ENCODE measurements around the gene WDR27. TPM values are rescaled to one million over a fixed set of nuclear protein-coding genes. Genes with fewer than 3 reads are reported as not detected.

WDR27 gene
- total RNA-seq, 1 donor from 2014 or later: 27.2 TPM

DNA sequence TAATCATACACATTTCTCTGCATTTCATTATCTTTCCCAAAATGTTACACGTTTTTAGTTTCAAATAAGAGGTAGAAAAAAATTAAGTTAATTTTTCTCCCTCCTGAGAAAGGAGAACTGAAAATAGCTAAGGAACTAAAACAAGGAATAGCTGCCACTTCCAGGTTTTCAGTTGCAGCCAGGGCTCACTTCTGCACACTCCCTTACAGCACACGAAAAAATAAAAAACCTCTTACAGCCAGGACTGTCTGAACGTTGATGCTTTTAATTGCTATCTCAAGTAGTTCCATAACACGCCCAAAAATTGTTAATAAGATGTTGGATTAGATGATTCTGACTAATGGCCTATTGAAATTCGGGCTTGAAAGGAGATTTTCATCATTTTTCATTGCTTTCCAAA is 294.5 kb downstream of the WDR27 start:
- DNase-seq (ENCODE audit: low read depth): no peak
- TF ChIP-seq, protein P1, sequence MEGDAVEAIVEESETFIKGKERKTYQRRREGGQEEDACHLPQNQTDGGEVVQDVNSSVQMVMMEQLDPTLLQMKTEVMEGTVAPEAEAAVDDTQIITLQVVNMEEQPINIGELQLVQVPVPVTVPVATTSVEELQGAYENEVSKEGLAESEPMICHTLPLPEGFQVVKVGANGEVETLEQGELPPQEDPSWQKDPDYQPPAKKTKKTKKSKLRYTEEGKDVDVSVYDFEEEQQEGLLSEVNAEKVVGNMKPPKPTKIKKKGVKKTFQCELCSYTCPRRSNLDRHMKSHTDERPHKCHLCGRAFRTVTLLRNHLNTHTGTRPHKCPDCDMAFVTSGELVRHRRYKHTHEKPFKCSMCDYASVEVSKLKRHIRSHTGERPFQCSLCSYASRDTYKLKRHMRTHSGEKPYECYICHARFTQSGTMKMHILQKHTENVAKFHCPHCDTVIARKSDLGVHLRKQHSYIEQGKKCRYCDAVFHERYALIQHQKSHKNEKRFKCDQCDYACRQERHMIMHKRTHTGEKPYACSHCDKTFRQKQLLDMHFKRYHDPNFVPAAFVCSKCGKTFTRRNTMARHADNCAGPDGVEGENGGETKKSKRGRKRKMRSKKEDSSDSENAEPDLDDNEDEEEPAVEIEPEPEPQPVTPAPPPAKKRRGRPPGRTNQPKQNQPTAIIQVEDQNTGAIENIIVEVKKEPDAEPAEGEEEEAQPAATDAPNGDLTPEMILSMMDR (conservative IDR thresholded peaks at IDR 0.05; ENCODE audit: low read depth, low read length): no peak
- H3K4me3 ChIP-seq (ENCODE audit: low read depth, low read length): no peak overlapping the region

Other genes with a start within 250 kb of the WDR27 start
- 27.1 and 41.2 TPM in 2 replicates for gene C6orf120, start 97 bp upstream of the WDR27 start, total RNA-seq
- gene PHF10, start 22.5 kb upstream of the WDR27 start, total RNA-seq: 23.1 and 24.5 TPM in 2 replicates
- 0.80 and 2.5 TPM in 2 replicates for gene DYNLT2, start 49.5 kb upstream of the WDR27 start, total RNA-seq
- 9.1 and 12.6 TPM in 2 replicates for gene ERMARD, start 49.6 kb upstream of the WDR27 start, total RNA-seq